Keratinocyte (primary cell): ENCODE results near the gene TOM1L2. TPM values are rescaled to one million over a fixed set of nuclear protein-coding genes. Genes with fewer than 3 reads are reported as not detected.
A peak's percentile ranks its signal among the peaks of the same experiment; 100 is the strongest.

Experiments used
- DNase-seq: peaks from one replicate; pipeline ENCODE4 v3.0.0-alpha.2; 2011; ENCODE audit warnings: low read depth, missing footprints, low spot score
- FAIRE-seq: peaks from 2 replicates; lab custom pipeline; 2011; peaks lifted over from hg19 to GRCh38; lab: Jason Lieb, UNC
- H2AFZ ChIP-seq: 2 replicates; pipeline ENCODE4 v1.6.0; 2012; ENCODE audit warnings: low read length, control low read depth, inconsistent platforms; ENCODE audit not compliant: control insufficient read depth
- H3K27ac ChIP-seq: 2 replicates; pipeline ENCODE4 v1.5.1; 2011; ENCODE audit warnings: low read length; ENCODE audit not compliant: control insufficient read depth, insufficient read depth
- H3K27me3 ChIP-seq: 3 replicates; pipeline ENCODE4 v1.6.0; 2011; ENCODE audit warnings: low read length; ENCODE audit not compliant: control insufficient read depth, insufficient read depth; ENCODE audit errors: extremely low read depth
- H3K36me3 ChIP-seq, 2 experiments: 2 replicates in 1 of 2; 3 replicates in 1 of 2; pipeline ENCODE4 v1.5.1; 2011; ENCODE audit warnings: low read length in 2 of 2, mild to moderate bottlenecking in 1 of 2; ENCODE audit not compliant: control insufficient read depth in 2 of 2, insufficient read depth in 2 of 2; ENCODE audit errors: extremely low read depth in 1 of 2
- H3K4me1 ChIP-seq: 3 replicates; pipeline ENCODE4 v1.5.1; 2011; ENCODE audit warnings: low read length; ENCODE audit not compliant: control insufficient read depth, insufficient read depth; ENCODE audit errors: extremely low read depth
- H3K4me2 ChIP-seq: 3 replicates; pipeline ENCODE4 v1.6.0; 2011; ENCODE audit warnings: low read depth, low read length; ENCODE audit not compliant: control insufficient read depth, insufficient read depth; ENCODE audit errors: extremely low read depth
- H3K4me3 ChIP-seq, 3 experiments: fragments of 200-600 bp in 1 of 3; sonication (generic) in 1 of 3; 2 replicates in 2 of 3; 3 replicates in 1 of 3; pipeline ENCODE4 v1.5.1; 2011 to 2016; ENCODE audit warnings: low read length in 3 of 3, mild to moderate bottlenecking in 3 of 3, control low read depth in 2 of 3, inconsistent platforms in 1 of 3, low read depth in 1 of 3, mixed read lengths in 1 of 3, mixed run types in 1 of 3, moderate library complexity in 1 of 3; ENCODE audit not compliant: control insufficient read depth in 2 of 3, insufficient read depth in 2 of 3; ENCODE audit errors: extremely low read depth in 1 of 3
- H3K79me2 ChIP-seq: 2 replicates; pipeline ENCODE4 v1.6.0; 2012; ENCODE audit warnings: low read length; ENCODE audit not compliant: control insufficient read depth, insufficient read depth
- H3K9ac ChIP-seq: 3 replicates; pipeline ENCODE4 v1.6.0; 2011; ENCODE audit warnings: low read length; ENCODE audit not compliant: control insufficient read depth, insufficient read depth; ENCODE audit errors: extremely low read depth
- H3K9me1 ChIP-seq: 3 replicates; pipeline ENCODE4 v1.6.0; 2011; ENCODE audit warnings: low read length; ENCODE audit not compliant: control insufficient read depth, insufficient read depth; ENCODE audit errors: extremely low read depth
- H3K9me3 ChIP-seq: 2 replicates; pipeline ENCODE4 v1.5.1; 2012; ENCODE audit warnings: low read depth, low read length; ENCODE audit not compliant: control insufficient read depth
- H4K20me1 ChIP-seq: 3 replicates; pipeline ENCODE4 v1.6.0; 2011; ENCODE audit warnings: low read length; ENCODE audit not compliant: control insufficient read depth, insufficient read depth; ENCODE audit errors: extremely low read depth
- EZH2 ChIP-seq: IDR thresholded peaks from one replicate; pipeline ENCODE4 v1.6.1; 2012; ENCODE audit warnings: inconsistent platforms, mild to moderate bottlenecking, low read length, moderate library complexity
- dilution Hi-C: fragments of 300-500 bp; cut with MboI; formaldehyde crosslinking; loops from one replicate; pipeline ENCODE4 v1.7.0; 2020; ENCODE audit warnings: low sequenced_read_pairs; ENCODE audit not compliant: extremely low pct_ligation_motif_present
- polyA plus RNA-seq, 5 experiments: library from polyadenylated mRNA; depleted of rRNA in 3 of 5; stranded (reverse) in 3 of 5; stranded (forward) in 1 of 5; unstranded in 1 of 5; fragments of >200 nt; gene quantifications; 1 replicate in 1 of 5; 2 replicates in 3 of 5; 3 replicates in 1 of 5; pipeline versions ENCODE4 v1.2.1 to v1.2.3, GENCODE V29; 2011 to 2012; ENCODE audit warnings: missing spikeins in 2 of 5, low read depth in 1 of 5, low replicate concordance in 1 of 5
- TF ChIP-seq, protein P1 (sequence below), 3 experiments: IDR thresholded peaks in 1 of 3; conservative IDR thresholded peaks in 1 of 3; optimal IDR thresholded peaks in 1 of 3; 2 replicates in 2 of 3; 3 replicates in 1 of 3; pipeline versions ENCODE3 to v1.5.1; 2011; ENCODE audit warnings: low read length in 3 of 3, mild to moderate bottlenecking in 3 of 3, moderate library complexity in 2 of 3, control low read depth in 1 of 3, inconsistent platforms in 1 of 3; ENCODE audit not compliant: insufficient read depth in 2 of 3; ENCODE audit errors: extremely low read depth in 1 of 3

TOM1L2 gene
- polyA plus RNA-seq, 1 donor (not counting 4 experiments of a cell fraction or from before 2014, with no cell fraction given) = 36.3 TPM

- dilution Hi-C loops = no loop called here
- Histone ChIP-seq H3K9me3 (no peaks in the 10 kb centered on the region), H2AFZ (no peak overlapping the region), H3K4me1 (peaks cover 51% of the 10 kb centered on the region), H3K27me3 (no peaks in the 10 kb centered on the region), H4K20me1 (no peaks in the 10 kb centered on the region), H3K4me2 (no peak overlapping the region), H3K79me2 (peaks cover 65% of the 10 kb centered on the region), H3K36me3 (no peaks in the 10 kb centered on the region), H3K27ac (no peak overlapping the region), H3K4me3 (no peak overlapping the region), H3K9me1 (no peaks in the 10 kb centered on the region), H3K9ac (no peak overlapping the region)
- FAIRE-seq = no peak
- TF ChIP-seq EZH2 = no peak
- TF ChIP-seq, protein P1, sequence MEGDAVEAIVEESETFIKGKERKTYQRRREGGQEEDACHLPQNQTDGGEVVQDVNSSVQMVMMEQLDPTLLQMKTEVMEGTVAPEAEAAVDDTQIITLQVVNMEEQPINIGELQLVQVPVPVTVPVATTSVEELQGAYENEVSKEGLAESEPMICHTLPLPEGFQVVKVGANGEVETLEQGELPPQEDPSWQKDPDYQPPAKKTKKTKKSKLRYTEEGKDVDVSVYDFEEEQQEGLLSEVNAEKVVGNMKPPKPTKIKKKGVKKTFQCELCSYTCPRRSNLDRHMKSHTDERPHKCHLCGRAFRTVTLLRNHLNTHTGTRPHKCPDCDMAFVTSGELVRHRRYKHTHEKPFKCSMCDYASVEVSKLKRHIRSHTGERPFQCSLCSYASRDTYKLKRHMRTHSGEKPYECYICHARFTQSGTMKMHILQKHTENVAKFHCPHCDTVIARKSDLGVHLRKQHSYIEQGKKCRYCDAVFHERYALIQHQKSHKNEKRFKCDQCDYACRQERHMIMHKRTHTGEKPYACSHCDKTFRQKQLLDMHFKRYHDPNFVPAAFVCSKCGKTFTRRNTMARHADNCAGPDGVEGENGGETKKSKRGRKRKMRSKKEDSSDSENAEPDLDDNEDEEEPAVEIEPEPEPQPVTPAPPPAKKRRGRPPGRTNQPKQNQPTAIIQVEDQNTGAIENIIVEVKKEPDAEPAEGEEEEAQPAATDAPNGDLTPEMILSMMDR (optimal IDR thresholded peaks at IDR 0.05 in 1 of 3, IDR thresholded peaks at IDR 0.05 in 1 of 3, conservative IDR thresholded peaks at IDR 0.05 in 1 of 3; ENCODE audit: extremely low read depth in 1 of 3, insufficient read depth in 2 of 3, low read length in 3 of 3) = no peak
- DNase-seq = no peak
Observed at GRCh38 chr17:17944242-17944641, 28.0 kb downstream of the TOM1L2 start.

DNA sequence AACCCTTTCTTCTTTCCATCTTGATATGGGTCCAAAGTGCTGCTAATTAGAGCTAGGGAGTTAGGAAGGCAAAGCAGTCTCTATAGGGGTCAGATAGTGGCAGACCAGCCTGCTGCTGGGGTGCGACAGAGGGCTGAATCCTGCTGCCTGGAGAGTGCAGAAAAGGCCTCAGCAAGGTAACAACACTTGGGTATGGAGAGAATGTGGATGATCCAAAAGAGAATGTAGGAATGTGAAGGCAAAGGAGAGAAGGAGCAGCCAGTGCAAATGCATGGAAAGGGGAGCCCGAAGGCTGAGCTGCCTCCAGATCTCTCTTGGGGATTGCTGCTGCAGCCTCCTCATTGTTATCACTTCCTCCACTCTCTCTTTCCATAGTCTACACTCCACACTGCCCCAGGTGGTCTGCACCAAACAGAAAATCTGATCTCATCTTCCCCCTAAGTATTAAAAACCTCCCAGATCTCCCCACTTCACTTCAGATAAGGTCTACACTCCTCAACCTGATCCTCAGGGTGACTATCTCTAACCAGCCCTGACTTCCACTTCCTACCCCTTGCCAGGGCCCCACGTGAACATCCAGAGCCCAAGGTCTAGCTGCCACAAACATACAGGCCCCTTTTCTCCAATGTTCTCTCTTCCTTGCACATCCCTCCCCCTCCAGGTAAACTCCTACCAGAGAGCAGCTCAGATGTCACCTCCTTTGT, 28.8 kb downstream of the TOM1L2 start:
- peaks cover 57% of the 10 kb centered on the region for H3K79me2 ChIP-seq
- H2AFZ ChIP-seq = no peak overlapping the region
- H3K4me1 ChIP-seq = peaks cover 53% of the 10 kb centered on the region
- H3K9me3 ChIP-seq = no peaks in the 10 kb centered on the region
- H3K4me2 ChIP-seq = peak overlapping the region; percentile 82
- H3K27ac ChIP-seq = peak overlapping the region; percentile 27
- FAIRE-seq = no peak
- no peaks in the 10 kb centered on the region for H3K9me1 ChIP-seq
- H4K20me1 ChIP-seq = no peaks in the 10 kb centered on the region
- no peak overlapping the region for H3K9ac ChIP-seq
- H3K4me3 ChIP-seq = peak overlapping the region in 2 of 3 experiments; percentile 35 to 37
- no peaks in the 10 kb centered on the region for H3K27me3 ChIP-seq
- no peaks in the 10 kb centered on the region for H3K36me3 ChIP-seq
- TF ChIP-seq EZH2 = no peak
- TF ChIP-seq, protein P1 (optimal IDR thresholded peaks at IDR 0.05 in 1 of 3, IDR thresholded peaks at IDR 0.05 in 1 of 3, conservative IDR thresholded peaks at IDR 0.05 in 1 of 3; ENCODE audit: extremely low read depth in 1 of 3, insufficient read depth in 2 of 3, low read length in 3 of 3) = no peak
- DNase-seq = no peak
- dilution Hi-C loops = no loop called here
